HEK293T (cell line): Measurements from ENCODE around the gene TMA7B.

Experiments
- ARNT ChIP-seq: fragments of 450-650 bp; IDR thresholded peaks from 2 replicates; pipeline ENCODE4 v1.6.1; 2017; ENCODE audit warnings: mild to moderate bottlenecking
- CTBP1 ChIP-seq: fragments of 450-650 bp; IDR thresholded peaks from 2 replicates; pipeline ENCODE4 v1.6.1; 2016; ENCODE audit warnings: borderline replicate concordance
- FOXK2 ChIP-seq: fragments of 450-650 bp; IDR thresholded peaks from 2 replicates; pipeline ENCODE4 v1.6.1; 2016; ENCODE audit warnings: mild to moderate bottlenecking
- HDGF ChIP-seq: fragments of 450-650 bp; IDR thresholded peaks from 2 replicates; pipeline ENCODE4 v1.6.1; 2017; ENCODE audit warnings: antibody characterized with exemption, borderline replicate concordance
- L3MBTL2 ChIP-seq: fragments of 450-650 bp; conservative IDR thresholded peaks from 2 replicates; pipeline ENCODE4 v1.6.1; 2016; ENCODE audit warnings: mild to moderate bottlenecking
- NFRKB ChIP-seq: fragments of 450-650 bp; IDR thresholded peaks from 2 replicates; pipeline ENCODE4 v1.6.1; 2016; ENCODE audit warnings: mild to moderate bottlenecking, moderate library complexity
- SP1 ChIP-seq: fragments of 450-650 bp; IDR thresholded peaks from 2 replicates; pipeline ENCODE4 v1.6.1; 2017
- TARDBP ChIP-seq: fragments of 450-650 bp; IDR thresholded peaks from 2 replicates; pipeline ENCODE4 v1.6.1; 2016

DNA sequence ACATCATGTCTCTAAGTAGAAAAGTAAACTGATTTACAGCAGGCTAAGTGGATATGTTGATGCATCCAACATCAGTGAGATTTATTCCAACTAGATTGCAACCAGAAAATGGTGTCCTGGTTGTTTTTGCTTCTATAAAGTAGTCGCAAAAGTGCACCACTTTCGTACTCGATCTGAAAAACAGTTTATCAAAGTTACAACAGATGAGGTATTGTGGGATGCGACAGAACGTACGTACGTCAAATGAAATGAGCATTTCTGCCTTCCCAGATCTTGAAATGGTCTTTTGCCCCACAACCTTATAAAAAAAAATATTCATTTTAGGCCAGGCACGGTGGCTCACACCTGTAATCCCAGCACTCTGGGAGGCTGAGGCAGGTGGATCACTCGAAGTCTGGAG lies 45.6 kb upstream of the TMA7B start:
- TF ChIP-seq NFRKB (no peak), CTBP1 (no peak), TARDBP (no peak), HDGF (no peak), FOXK2 (no peak), L3MBTL2 (no peak), SP1 (no peak), ARNT (no peak)
